Panc1 (cell line): ENCODE measurements around the gene FAM240A. TPM values are rescaled to one million over a fixed set of nuclear protein-coding genes. Genes with fewer than 3 reads are reported as not detected.

Experiments
- ATAC-seq: fragments of 200-7000 bp; cut with Tn5 transposase; 2 replicates; pipeline ENCODE4 v1.9.1; 2020; ENCODE audit warnings: mild to moderate bottlenecking, moderate library complexity
- BruUV-seq: library from RNA; stranded (reverse); fragments of 400-500 nt; replicated peaks from 2 replicates; lab custom pipeline; 2021; lab: Mats Ljungman, UMichigan
- CTCF ChIA-PET: fragments of 300-600 bp; sonication (Branson Sonifier 250); formaldehyde crosslinking; loops from one replicate; lab custom pipeline; 2022; ENCODE audit warnings: antibody characterized with exemption; lab: Charles Lee
- POLR2A ChIA-PET: fragments of 300-600 bp; sonication (Branson Sonifier 250); formaldehyde crosslinking; loops from one replicate; lab custom pipeline; 2022; ENCODE audit warnings: antibody characterized with exemption; lab: Charles Lee
- DNase-seq: peaks from one replicate; pipeline ENCODE4 v3.0.0-alpha.2; 2010; ENCODE audit warnings: low read depth, low spot score
- H3K27ac ChIP-seq: 2 replicates; pipeline ENCODE4 v1.5.1; 2011; ENCODE audit warnings: mild to moderate bottlenecking, low read length, inconsistent platforms
- H3K27me3 ChIP-seq: fragments of 200-500 bp; sonication (Bioruptor generic); 2 replicates; pipeline ENCODE4 v1.6.0; 2014; ENCODE audit warnings: low read length, inconsistent platforms; ENCODE audit not compliant: control insufficient read depth, insufficient read depth
- H3K36me3 ChIP-seq: fragments of 200-500 bp; sonication (Bioruptor generic); 2 replicates; pipeline ENCODE4 v1.5.1; 2014; ENCODE audit warnings: inconsistent platforms, mild to moderate bottlenecking, low read length, moderate library complexity; ENCODE audit not compliant: control insufficient read depth, insufficient read depth
- H3K4me1 ChIP-seq: 2 replicates; pipeline ENCODE4 v1.5.1; 2011; ENCODE audit warnings: inconsistent platforms, mild to moderate bottlenecking, low read length, moderate library complexity; ENCODE audit not compliant: control insufficient read depth, insufficient read depth
- H3K4me3 ChIP-seq, 2 experiments: 2 replicates each; pipeline ENCODE4 v1.5.1; 2011 to 2012; ENCODE audit warnings: low read depth in 2 of 2, low read length in 2 of 2, mild to moderate bottlenecking in 2 of 2, inconsistent platforms in 1 of 2, moderate library complexity in 1 of 2
- H3K9me3 ChIP-seq: fragments of 200-500 bp; sonication (Bioruptor generic); 2 replicates; pipeline ENCODE4 v1.5.1; 2014; ENCODE audit warnings: low read depth, mild to moderate bottlenecking, inconsistent platforms, low read length, moderate library complexity; ENCODE audit not compliant: control insufficient read depth, insufficient read depth
- POLR2AphosphoS5 ChIP-seq: IDR thresholded peaks from 2 replicates; pipeline ENCODE4 v1.6.1; 2012; ENCODE audit warnings: mild to moderate bottlenecking, low read depth, low read length, moderate library complexity
- SIN3A ChIP-seq: IDR thresholded peaks from 2 replicates; pipeline ENCODE4 v1.6.1; 2012; ENCODE audit warnings: low read depth, mild to moderate bottlenecking, low read length, moderate library complexity, borderline replicate concordance; ENCODE audit not compliant: insufficient read depth
- TCF7L2 ChIP-seq: IDR thresholded peaks from 2 replicates; pipeline ENCODE4 v1.6.1; 2011; ENCODE audit warnings: mild to moderate bottlenecking, low read depth, low read length, inconsistent platforms
- in situ Hi-C: cut with HindIII; loops from 2 replicates; pipeline ENCODE4 v1.10.0; 2016; ENCODE audit warnings: low sequenced_read_pairs, low pct_unique_long_range_greater_than_20kb
- intact Hi-C: fragments of 100-400 bp; cut with micrococcal nuclease; formaldehyde crosslinking; loops from one replicate; pipeline ENCODE4 v1.10.0; 2022; ENCODE audit not compliant: unreplicated experiment
- total RNA-seq: library from RNA; stranded (reverse); gene quantifications from one replicate; pipeline ENCODE4 v1.2.1, GENCODE V29; 2021; ENCODE audit not compliant: unreplicated experiment
- TF ChIP-seq, protein P1 (sequence below): fragments of 450-650 bp; IDR thresholded peaks from 2 replicates; pipeline ENCODE4 v1.5.1; 2017; ENCODE audit warnings: mild to moderate bottlenecking
- TF ChIP-seq, protein P2 (sequence below), 2 experiments: IDR thresholded peaks; 2 replicates each; pipeline ENCODE4 v1.6.1; 2011 to 2012; ENCODE audit warnings: low read depth in 2 of 2, control low read depth in 1 of 2, low read length in 1 of 2, mild to moderate bottlenecking in 1 of 2, moderate library complexity in 1 of 2; ENCODE audit not compliant: insufficient read depth in 1 of 2

FAM240A gene
- total RNA-seq, 1 experiment from 2014 or later, result not detected

DNA sequence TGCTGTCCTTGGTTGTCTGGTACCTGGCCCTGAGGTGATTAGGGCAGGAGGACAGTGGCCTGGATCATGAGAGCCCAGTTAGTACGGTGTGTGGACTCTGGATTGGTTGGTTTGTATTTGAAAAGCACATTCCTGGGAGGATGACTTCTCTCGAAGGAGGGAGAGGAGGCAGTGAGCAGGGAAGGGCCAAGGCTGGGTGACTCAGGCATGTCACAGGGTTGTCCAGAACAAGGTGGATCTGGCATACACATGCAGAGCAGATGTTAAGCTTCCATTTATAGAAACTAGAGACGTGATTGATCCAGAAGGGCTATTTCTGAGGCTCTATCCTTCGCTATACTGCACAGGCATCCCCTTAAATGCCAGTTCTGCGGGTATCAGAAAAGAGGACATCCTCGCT, 34.4 kb downstream of the FAM240A start:
- in situ Hi-C loops (no loop called here), intact Hi-C loops (no loop called here)
- Histone ChIP-seq H3K9me3 (no peaks in the 10 kb centered on the region), H3K36me3 (no peaks in the 10 kb centered on the region), H3K27me3 (no peaks in the 10 kb centered on the region), H3K4me3 (no peak overlapping the region), H3K4me1 (no peaks in the 10 kb centered on the region), H3K27ac (no peak overlapping the region)
- ATAC-seq, result no peak
- ChIA-PET CTCF (no interaction called here), POLR2A (no interaction called here)
- DNase-seq, result no peak
- no TSS peak for BruUV-seq
- TF ChIP-seq POLR2AphosphoS5, result no peak
- TF ChIP-seq TCF7L2, result no peak
- TF ChIP-seq, protein P1, sequence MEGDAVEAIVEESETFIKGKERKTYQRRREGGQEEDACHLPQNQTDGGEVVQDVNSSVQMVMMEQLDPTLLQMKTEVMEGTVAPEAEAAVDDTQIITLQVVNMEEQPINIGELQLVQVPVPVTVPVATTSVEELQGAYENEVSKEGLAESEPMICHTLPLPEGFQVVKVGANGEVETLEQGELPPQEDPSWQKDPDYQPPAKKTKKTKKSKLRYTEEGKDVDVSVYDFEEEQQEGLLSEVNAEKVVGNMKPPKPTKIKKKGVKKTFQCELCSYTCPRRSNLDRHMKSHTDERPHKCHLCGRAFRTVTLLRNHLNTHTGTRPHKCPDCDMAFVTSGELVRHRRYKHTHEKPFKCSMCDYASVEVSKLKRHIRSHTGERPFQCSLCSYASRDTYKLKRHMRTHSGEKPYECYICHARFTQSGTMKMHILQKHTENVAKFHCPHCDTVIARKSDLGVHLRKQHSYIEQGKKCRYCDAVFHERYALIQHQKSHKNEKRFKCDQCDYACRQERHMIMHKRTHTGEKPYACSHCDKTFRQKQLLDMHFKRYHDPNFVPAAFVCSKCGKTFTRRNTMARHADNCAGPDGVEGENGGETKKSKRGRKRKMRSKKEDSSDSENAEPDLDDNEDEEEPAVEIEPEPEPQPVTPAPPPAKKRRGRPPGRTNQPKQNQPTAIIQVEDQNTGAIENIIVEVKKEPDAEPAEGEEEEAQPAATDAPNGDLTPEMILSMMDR, result no peak
- TF ChIP-seq, protein P2, sequence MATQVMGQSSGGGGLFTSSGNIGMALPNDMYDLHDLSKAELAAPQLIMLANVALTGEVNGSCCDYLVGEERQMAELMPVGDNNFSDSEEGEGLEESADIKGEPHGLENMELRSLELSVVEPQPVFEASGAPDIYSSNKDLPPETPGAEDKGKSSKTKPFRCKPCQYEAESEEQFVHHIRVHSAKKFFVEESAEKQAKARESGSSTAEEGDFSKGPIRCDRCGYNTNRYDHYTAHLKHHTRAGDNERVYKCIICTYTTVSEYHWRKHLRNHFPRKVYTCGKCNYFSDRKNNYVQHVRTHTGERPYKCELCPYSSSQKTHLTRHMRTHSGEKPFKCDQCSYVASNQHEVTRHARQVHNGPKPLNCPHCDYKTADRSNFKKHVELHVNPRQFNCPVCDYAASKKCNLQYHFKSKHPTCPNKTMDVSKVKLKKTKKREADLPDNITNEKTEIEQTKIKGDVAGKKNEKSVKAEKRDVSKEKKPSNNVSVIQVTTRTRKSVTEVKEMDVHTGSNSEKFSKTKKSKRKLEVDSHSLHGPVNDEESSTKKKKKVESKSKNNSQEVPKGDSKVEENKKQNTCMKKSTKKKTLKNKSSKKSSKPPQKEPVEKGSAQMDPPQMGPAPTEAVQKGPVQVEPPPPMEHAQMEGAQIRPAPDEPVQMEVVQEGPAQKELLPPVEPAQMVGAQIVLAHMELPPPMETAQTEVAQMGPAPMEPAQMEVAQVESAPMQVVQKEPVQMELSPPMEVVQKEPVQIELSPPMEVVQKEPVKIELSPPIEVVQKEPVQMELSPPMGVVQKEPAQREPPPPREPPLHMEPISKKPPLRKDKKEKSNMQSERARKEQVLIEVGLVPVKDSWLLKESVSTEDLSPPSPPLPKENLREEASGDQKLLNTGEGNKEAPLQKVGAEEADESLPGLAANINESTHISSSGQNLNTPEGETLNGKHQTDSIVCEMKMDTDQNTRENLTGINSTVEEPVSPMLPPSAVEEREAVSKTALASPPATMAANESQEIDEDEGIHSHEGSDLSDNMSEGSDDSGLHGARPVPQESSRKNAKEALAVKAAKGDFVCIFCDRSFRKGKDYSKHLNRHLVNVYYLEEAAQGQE (IDR thresholded peaks at IDR 0.05; ENCODE audit: insufficient read depth in 1 of 2, low read depth in 2 of 2, low read length in 1 of 2), result no peak

DNA sequence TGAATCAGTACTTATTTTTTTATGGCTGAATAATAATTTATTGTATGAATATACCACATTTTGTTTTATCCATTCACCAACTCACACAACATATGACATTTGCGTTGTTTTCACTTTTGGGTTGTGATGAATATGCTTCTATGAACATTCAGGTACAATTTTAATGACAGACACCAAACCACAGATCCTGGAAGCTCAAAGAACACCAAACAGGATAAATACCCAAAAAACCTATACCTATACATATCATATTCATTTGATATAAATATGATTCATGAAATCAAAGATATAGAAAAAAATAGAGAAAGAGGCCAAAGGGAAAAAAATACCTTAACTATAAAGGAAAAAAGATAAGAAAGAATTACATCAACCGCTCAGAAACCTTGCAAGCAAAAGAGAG, 35.8 kb downstream of the FAM240A start:
- no peaks in the 10 kb centered on the region for H3K9me3 ChIP-seq
- POLR2A ChIA-PET, result no interaction called here
- CTCF ChIA-PET, result no interaction called here
- TF ChIP-seq, protein P1, result no peak
- TF ChIP-seq TCF7L2 (no peak), POLR2AphosphoS5 (no peak), SIN3A (no peak)
- TF ChIP-seq, protein P2 (IDR thresholded peaks at IDR 0.05; ENCODE audit: insufficient read depth in 1 of 2, low read depth in 2 of 2, low read length in 1 of 2), result no peak
- H3K27ac ChIP-seq, result no peak overlapping the region
- no peaks in the 10 kb centered on the region for H3K27me3 ChIP-seq
- DNase-seq (no peak), ATAC-seq (no peak)
- H3K4me3 ChIP-seq, result no peak overlapping the region
- BruUV-seq, result no TSS peak
- intact Hi-C loops, result no loop called here
- H3K36me3 ChIP-seq, result no peaks in the 10 kb centered on the region
- no peaks in the 10 kb centered on the region for H3K4me1 ChIP-seq
- in situ Hi-C loops, result no loop called here
